H7 (cell line): ENCODE measurements around the gene EPOP. TPM values are rescaled to one million over a fixed set of nuclear protein-coding genes. Genes with fewer than 3 reads are reported as not detected.

ENCODE experiments used
- DNase-seq: peaks from one replicate; pipeline ENCODE4 v3.0.0; 2012
- H3K27me3 ChIP-seq: 2 replicates; pipeline ENCODE4 v1.6.0; 2011; ENCODE audit warnings: mild to moderate bottlenecking, low read length; ENCODE audit not compliant: control insufficient read depth, insufficient read depth
- H3K36me3 ChIP-seq: replicated peaks from 2 replicates; pipeline ENCODE4 v1.5.1; 2011; ENCODE audit warnings: low read length; ENCODE audit not compliant: control insufficient read depth, insufficient read depth
- H3K4me3 ChIP-seq: 2 replicates; pipeline ENCODE4 v1.5.1; 2011; ENCODE audit warnings: low read depth, mild to moderate bottlenecking, control low read depth, low read length, moderate library complexity; ENCODE audit not compliant: insufficient read depth
- total RNA-seq: library from RNA; depleted of rRNA; stranded (reverse); fragments of >200 nt; shearing (Covaris generic); gene quantifications from 2 replicates; pipeline ENCODE4 v1.2.3, GENCODE V29; 2014

The EPOP gene
- total RNA-seq, 1 experiment from 2014 or later = 6.2 TPM

DNA sequence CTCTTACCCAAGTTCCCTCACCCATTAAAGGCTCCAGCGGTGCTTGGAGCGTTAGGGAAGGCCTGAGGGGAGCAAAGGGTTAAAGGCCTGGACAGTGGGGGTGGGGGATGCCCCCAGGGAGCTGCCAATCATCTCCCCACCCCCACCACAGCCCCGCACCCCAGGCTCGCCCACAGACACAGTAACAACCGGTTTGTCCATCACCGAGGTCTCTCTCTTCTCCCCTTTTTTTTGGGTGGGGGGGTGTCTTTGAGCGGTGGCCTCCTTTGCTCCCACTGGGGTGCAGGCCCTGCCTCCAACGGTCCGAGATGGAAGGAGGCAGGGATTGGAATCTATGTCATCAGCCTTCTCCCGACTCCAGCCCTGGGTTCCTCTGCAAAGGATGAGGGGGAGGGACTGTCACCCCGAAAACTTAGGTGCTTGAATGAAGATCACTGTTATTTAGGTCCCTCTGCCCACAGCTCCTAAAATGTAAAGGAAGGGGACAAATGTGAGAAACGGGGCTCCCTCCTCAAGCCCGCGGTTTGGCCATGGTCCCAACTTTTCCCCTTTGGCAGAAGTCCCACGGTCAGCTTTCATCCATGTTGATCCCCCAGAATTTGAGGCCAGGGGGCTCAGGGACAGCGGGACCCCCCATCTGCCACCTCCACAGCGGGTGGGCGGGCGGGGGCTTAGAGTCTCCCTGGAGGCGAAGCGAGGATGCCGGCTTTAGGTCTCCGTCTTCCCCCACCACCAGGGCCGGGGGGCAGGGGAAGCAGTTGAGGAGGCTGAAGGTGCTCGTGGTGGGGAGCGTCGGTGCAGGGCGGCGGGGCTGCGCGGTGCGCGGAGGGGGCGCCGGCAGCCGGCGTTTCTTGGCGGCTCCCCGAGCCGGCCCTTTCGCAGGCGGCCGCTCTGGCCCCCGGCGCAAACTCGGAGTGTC is 1.7 kb downstream of the EPOP start:
- peak overlapping the region; percentile 52 for H3K4me3 ChIP-seq
- H3K27me3 ChIP-seq = peaks cover 83% of the 10 kb centered on the region
- peak; percentile 77 for DNase-seq
- no peaks in the 10 kb centered on the region for H3K36me3 ChIP-seq

DNA sequence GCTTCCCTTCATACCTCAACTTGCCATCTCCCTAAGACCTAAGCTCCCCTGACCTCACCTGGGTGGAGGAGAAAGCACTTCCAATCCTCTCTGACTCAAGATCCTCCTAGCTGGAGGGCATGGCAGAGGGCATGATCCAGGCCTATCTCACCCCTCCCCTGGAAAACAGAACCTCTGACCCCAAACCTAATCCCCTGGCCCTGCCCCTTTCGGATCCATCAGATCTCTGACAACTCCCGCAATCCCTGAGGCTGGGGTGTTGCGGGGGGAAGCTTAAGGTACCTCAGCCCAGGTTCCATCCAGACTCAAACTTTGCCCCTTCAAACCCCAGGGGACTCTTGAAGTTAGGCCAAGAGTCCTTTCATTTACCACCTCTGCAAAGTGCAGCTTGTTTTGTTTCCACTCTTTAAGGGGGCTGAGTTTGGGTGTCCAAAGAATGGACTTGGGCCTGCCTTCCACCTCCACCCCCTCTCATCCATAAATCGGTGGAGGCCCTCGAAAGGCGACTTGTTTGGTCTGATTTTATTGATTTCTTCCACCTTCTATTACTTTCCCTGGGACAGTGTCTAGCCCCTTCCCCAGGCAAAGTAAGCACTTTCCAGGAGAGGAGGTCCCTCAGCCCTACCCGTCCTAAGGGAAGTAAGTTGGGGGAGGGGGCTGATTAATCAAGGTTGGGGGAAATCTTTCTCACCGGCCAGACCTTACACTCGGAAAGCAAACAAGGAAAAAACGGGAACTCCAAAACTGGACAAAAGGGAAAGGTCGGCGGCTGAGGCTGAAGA is 2.6 kb downstream of the EPOP start:
- peak; percentile 79 for DNase-seq
- Histone ChIP-seq H3K4me3 (peak overlapping the region; percentile 39), H3K27me3 (peaks cover 87% of the 10 kb centered on the region), H3K36me3 (no peaks in the 10 kb centered on the region)

DNA sequence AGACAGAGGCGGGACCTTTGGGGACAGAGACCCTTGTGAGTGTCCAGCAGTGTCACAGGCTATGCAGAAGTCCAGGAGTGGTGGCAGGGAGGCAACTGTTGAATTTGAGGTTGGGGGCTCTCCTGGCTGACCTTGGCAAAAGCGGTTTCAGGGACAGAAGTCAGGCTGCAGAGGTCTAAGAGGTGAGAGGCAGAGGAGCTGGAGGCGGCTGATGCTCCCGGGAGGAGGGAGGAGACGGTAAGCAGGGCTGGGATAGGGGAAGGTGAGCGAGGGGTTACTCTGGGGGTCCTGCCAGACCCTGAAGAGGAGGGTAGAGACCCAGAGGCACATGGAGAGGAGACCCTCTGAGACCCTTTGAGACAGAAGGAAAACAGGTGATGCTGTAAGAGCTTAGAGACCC is 5.2 kb downstream of the EPOP start:
- Histone ChIP-seq H3K4me3 (no peak overlapping the region), H3K27me3 (peaks cover 64% of the 10 kb centered on the region), H3K36me3 (no peaks in the 10 kb centered on the region)
- no peak for DNase-seq

DNA sequence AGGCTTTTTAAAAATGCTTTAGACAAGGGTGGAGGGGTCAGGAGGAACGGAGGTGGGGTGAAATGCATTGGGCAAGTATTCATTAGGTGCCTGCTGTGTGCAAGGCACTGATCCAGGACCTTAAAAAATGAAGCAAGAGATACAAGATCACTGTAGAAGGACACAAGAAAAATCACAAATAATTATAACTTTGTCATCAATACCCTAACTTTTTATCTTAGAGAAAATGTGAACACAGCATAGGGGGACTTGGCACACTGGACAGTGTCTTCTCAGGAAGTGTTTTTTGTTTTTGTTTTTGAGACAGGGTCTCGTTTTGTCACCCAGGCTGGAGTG is 7.0 kb downstream of the EPOP start:
- H3K4me3 ChIP-seq = no peak overlapping the region
- DNase-seq = no peak
- no peaks in the 10 kb centered on the region for H3K36me3 ChIP-seq
- H3K27me3 ChIP-seq = peaks cover 46% of the 10 kb centered on the region

DNA sequence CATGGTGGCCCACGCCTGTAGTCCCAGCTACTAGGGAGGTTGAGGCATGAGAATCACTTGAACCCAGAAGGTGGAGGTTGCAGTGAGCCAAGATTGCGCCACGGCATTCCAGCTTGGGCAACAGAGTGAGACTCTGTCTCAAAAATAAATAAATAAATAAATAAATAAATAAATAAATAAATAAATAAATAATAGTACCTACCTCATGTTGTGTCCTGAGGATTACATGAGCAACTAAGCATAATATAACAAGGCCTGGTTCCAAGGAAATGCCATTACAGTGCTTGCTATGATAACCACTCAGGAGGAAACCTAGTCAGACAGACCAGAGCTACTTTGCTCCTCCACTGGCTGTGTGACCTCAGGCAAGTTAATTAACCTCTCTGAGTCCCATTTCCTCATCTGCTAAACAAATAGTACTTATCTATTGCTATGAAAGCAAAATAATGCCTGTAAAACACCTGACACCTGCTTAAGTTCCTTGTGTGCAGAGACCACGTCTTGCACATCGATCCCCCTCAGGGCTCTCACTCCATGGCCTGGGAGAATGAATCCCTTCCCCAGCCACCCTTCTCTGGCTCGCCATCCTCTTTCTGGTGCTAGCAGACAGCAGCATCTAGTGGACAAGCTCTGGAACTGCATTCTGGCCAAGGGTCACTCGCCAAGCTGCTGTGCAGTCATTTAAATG is 7.5 kb downstream of the EPOP start:
- Histone ChIP-seq H3K27me3 (peaks cover 43% of the 10 kb centered on the region), H3K4me3 (no peak overlapping the region), H3K36me3 (no peaks in the 10 kb centered on the region)
- DNase-seq = peak; percentile 88

DNA sequence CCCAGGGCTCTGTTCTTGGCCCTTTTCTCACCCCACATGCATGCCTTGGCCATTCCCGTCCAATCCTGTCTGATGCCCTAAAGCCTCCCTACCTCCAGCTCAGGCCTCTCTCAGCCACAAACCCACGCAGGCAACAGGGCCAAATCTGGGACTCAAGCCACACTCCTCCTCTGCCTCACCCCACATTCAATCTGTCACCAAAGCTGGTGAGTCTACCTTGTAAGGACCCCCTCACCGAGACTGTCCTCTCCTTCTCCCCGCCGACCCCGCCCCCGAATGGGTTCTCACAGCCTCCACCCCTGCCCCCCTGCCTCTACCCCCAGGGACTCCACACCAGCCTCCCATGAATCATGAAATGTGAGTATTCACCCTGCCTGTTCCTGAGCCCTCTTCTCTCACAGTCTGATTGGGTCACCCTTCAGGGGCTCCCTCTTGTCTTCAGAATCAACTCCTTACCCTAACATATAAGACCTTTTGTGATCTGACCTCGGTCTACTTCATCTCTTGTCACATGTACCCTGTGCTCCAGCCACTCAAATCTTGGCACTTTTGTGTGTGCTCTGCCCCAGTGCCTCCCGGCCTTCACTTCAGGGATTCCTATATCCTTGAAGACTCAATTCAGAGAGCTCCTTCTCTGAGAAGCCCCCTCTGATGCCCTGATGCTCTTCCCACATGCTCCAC is 10.7 kb downstream of the EPOP start:
- no peak overlapping the region for H3K4me3 ChIP-seq
- no peak for DNase-seq
- no peaks in the 10 kb centered on the region for H3K36me3 ChIP-seq
- peaks cover 14% of the 10 kb centered on the region for H3K27me3 ChIP-seq

DNA sequence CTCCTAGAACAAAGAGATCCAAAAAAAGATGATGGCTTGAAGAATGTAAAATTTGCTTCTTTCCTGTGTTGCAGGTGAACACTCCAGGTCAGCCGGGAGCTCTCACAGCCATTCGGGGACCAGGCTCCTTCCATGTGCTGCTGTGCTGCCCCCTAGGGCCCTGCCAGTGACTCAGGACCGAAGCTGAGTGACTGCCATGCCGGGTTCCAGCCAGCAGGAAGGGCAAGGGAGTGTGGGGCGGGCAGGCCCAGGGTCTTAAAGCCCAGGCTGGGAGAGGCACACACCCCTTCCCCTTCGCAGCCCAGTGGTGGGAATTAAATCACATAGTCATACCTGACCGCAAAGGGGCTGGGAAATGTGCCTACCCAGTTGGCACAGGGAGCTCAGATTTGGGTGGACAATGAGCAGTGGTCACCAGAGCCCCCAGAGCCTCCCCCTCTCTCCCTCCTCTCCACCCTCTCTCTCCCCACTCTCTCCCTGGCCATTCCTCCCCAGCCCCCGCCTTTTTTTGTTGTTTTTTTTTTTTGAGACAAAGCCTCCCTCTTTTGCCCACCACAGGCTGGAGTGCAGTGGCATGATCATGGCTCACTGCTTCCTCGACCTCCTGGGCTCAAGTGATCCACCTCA is 11.5 kb downstream of the EPOP start:
- no peaks in the 10 kb centered on the region for H3K36me3 ChIP-seq
- peak; percentile 92 for DNase-seq

DNA sequence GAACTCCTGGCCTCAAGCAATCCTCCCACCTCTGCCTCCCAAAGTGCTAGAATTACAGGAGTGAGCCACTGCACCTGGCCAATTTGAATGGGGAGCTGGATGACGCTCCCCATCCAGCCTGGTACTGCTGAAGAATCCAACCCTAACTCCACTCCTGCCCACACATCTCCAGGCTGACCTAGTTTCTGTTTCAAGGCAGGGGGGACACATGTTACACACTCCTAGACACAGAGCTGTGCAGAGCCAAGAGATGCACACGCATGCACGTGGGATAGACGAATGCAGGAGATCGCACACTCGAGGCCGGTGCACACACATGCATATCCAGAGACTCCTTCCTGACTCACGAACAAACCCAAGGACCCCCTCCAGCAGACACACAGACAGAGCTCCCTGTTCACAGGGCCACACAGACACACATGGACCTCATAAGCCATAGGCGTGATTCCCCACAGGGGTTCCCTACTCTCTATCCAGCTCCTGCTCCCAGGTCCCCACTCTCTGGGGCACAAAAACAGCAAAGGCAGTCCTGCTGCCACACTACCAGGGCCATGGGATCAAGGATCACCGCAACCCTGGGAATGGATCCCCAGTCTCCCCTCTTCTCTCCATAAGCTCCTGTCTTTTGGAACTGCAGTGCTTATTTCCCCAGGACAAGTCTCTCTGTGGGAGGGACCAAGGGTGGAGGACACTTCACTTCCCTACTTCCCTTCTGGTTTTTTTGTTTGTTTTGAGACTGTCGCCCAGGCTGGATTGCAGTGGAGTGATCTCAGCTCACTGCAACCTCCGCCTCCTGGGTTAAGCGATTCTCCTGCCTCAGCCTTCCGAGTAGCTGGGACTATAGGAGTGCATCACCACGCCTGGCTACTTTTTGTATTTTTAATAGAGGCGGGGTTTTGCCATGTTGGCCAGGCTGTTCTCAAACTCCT is 14.4 kb downstream of the EPOP start:
- Histone ChIP-seq H3K36me3 (no peaks in the 10 kb centered on the region), H3K27me3 (no peaks in the 10 kb centered on the region; the same call in 1 of the 2 replicates), H3K4me3 (no peak overlapping the region)
- peak; percentile 36 for DNase-seq

More for the DNA sequence above, 11.5 kb downstream of the EPOP start:
- Histone ChIP-seq H3K4me3 (no peak overlapping the region), H3K27me3 (peaks cover 6% of the 10 kb centered on the region)

DNA sequence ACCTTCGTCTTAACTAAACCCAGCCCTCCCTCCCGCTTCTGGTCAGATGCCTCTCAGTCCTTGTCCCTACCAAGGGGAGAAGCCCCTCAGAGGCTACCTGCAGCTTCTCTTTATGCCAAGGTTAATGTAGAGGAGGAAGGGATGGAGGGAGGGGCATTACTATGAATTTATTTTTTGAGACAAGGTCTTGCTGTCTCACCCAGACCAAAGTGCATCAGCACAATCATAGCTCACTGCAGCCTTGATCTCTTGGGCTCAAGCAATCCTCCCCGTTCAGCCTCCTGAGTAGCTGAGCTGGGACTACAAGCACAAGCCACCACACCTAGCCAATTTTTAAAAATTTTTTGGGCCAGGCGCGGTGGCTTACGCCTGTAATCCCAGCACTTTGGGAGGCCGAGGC is 15.3 kb downstream of the EPOP start:
- no peaks in the 10 kb centered on the region for H3K36me3 ChIP-seq
- H3K27me3 ChIP-seq = no peaks in the 10 kb centered on the region; the same call in 1 of the 2 replicates
- no peak overlapping the region for H3K4me3 ChIP-seq
- DNase-seq = no peak

DNA sequence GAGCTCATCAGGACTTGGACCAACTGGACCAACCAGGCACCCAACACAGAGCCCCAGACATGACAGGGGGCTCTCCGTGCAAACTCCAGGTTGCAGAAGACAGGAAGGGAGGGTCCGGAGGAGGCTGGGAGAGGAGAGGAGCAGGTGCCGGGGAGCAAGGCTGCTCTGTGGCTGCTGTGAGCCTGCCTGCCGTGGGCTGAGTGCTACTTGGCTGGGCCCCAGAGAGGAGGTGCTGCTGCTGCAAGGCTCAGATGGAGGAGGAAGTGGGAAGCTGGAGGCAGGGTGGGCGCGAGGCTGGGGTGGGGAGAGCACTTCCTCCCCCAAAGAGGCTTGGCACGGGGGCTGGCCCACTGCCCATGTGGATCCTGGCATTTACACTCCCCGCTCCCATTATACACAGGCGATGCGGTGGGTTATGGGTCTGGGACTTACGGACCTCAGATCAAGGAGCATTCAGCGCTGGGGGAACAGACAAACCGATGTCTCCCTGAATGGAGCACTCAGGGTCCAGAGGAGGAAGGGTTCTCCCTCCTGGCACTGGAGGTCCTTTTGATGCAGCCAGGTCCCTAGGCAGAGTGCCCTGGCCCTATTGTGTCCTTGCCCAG is 15.9 kb downstream of the EPOP start:
- peak; percentile 35 for DNase-seq
- no peaks in the 10 kb centered on the region; the same call in 1 of the 2 replicates for H3K27me3 ChIP-seq
- no peak overlapping the region for H3K4me3 ChIP-seq
- no peaks in the 10 kb centered on the region for H3K36me3 ChIP-seq

DNA sequence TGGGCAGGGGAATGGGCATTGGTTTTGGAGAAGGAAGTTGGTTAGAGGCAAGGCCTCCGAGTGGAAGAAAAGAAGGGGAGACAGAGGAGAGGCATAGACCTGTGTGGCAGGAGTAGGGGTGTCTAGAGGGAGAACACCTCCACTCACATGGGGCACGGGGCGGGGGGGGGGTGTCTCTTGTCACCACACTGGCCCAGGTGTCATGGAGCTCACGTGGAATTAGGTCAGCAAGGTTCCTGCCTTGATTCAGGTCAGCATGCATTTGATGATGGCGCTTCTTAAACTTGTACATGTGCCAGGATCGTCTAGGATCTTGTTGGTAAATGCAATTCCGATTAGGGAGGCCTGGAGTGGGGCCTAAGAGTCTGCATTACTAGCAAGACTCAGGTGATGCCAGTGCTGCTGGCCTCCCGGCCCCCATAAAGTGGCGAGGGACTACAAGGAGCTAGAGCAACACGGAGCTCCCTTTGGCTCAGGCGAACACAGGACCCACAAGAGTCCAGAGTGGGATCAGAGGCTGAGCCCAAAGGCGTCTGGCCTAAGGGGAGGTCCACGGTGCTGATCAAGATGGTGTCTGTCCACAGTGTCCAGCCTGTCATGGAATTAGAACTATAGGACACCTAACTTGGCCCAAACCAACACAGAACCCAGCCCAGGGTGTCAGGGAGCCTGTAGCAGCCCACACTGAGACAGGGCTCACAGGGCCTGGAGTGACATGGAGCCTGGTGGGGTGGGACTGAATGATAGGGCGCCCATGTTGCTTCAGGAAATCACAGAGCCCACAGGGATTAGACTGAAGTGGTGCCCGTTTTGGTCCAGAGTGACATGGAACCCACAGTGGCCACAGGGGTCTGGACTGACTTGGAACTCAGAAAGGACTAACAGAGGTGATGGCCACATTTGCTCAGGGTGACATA is 16.7 kb downstream of the EPOP start:
- Histone ChIP-seq H3K36me3 (no peaks in the 10 kb centered on the region), H3K27me3 (no peaks in the 10 kb centered on the region; the same call in 1 of the 2 replicates), H3K4me3 (no peak overlapping the region)
- DNase-seq = no peak
